ENCODE data around the gene FMN1. TPM values are rescaled to one million over a fixed set of nuclear protein-coding genes. Genes with fewer than 3 reads are reported as not detected.
"Not testable (repeated sequence)": the region's sequence is repeated elsewhere in the genome, so short reads cannot be mapped to it uniquely, and the experiment has no call there.

The FMN1 gene
- total RNA-seq, 1 experiment from 2014 or later: 21.9 TPM

GRCh38 chr15:32864051-32864450 is 330.5 kb downstream of the FMN1 start:
- DNase-seq (ENCODE audit: low read depth): no peak

DNA sequence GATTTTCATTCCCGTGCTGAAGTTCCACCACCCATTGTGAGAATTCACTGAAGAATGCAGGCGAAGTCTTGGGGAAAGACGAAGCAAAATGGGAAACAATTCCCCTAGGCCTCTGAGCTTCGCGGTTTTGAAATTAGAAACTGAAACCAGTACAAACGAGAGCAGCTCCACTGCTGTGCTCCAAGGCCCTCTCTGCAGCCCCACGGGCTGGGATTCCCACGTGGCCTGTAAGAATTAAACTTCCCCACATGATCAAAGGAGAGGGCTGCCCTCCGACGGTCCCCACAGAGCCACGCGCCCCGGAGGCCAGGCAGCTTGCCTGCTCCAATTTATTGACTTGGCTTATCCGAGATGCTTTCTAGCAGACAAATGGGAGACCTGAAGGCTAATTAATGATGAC is 332.8 kb downstream of the FMN1 start:
- peak; percentile 88 for DNase-seq (ENCODE audit: low read depth)

GRCh38 chr15:32861174-32861573 is 333.3 kb downstream of the FMN1 start:
- no peak for DNase-seq (ENCODE audit: low read depth)

DNA sequence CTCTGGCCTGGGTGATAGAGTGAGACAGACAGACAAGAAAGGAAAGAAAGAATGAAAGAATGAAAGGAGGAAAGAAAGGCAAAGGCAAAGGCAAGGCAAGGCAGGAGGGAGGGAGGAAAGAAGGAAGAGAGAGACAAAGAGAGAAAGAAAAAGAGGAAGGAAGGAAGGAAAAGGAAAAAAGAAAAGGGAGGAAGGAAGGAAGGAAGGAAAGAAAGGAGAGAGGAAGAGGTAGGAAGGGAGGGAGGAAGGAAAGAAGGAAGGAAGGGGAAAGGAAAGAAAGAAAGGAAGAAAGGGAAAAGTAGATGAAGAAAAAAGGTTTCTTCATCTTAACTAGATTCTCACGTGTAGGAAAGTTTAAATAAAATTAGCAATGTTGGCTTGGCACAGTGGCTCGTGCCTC is 334.5 kb downstream of the FMN1 start:
- no peak for DNase-seq (ENCODE audit: low read depth)

- DNase-seq (ENCODE audit: low read depth): no peak
Observed at GRCh38 chr15:32859251-32859650, 335.3 kb downstream of the FMN1 start.

- no peak for DNase-seq (ENCODE audit: low read depth)
Observed at GRCh38 chr15:32857732-32858131, 336.8 kb downstream of the FMN1 start.

- DNase-seq (ENCODE audit: low read depth): peak; percentile 56
Observed at GRCh38 chr15:32856753-32857152, 337.8 kb downstream of the FMN1 start.

GRCh38 chr15:32855942-32856341 is 338.6 kb downstream of the FMN1 start:
- DNase-seq (ENCODE audit: low read depth): peak; percentile 98

DNA sequence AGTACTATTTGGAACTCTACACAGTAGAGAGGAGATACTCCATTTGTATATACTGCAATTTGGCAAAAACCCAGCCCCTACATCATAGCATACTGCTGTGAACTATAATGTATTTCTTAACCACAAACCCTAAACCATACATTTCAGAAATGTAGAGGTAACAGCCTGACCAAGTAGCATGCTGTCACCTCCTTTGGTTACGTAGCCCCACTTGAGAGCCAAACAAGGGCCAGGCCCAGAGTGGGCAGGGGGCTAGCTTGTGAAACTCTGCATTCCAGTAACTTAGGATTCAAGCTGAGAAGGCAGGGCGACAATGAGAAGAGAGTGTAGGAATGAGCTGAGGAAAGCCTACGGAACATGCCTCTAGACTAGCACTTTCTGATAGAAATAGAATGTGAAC is 340.9 kb downstream of the FMN1 start:
- DNase-seq (ENCODE audit: low read depth): no peak

- no peak for DNase-seq (ENCODE audit: low read depth)
Observed at GRCh38 chr15:32852771-32853170, 341.7 kb downstream of the FMN1 start.

DNA sequence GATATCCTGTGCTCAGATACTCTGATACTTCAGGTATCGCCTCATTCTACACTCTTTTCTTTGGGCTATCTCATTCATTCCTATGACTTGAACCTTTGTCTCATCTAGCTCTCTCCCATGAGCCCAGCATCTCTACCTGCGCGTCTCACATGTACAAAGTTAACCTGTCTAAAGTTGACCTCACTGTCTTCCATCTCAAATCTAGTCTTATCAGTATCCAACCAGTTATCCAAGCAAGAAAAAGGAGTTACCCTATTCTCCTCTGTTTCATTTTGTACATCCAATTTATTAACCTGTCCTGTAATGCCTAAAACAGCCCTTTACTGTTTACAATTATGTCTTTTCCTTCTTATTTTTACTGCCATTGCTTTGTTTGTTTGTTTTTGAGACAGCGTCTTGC is 342.5 kb downstream of the FMN1 start:
- DNase-seq (ENCODE audit: low read depth): no peak

GRCh38 chr15:32851572-32851971 is 342.9 kb downstream of the FMN1 start:
- DNase-seq (ENCODE audit: low read depth): peak; percentile 86

DNA sequence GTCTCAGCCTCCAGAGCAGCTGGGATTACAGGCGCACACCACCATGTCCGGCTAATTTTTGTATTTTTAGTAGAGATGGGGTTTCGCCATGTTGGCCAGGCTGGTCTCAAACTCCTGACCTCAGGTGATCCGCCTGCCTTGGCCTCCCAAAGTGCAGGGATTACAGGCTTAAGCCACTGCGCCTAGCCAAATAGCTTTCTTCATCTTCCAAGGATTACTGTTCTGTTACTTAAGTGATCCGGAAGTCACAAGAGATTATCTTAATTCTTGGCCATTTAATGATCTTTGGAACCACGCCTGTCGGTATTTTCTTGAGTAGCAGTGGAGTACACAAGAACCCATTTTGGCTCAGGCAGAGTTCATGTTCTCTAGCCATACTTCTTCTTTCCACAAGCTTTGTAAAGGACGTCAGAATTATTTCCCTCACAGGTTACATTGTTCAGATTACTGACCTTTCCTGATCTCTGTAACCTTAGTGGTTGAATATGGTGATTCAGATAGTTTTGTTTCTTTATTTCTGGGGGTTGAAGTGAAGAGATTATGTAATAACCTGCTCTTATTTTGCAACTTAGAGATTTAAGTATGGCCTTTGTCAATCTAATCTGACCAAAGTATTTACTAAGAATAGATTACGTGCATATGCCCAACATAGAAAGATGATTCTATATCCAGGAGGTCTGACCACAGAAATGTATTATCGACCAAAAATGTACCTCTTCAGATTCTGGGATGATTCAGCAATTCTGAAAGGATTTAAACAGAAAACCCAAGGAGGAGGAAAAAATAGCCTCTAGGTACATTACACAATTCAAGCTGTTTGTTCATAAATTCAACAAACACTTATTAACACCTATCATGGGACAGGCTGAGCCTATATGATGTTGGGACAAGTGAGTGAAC is 344.5 kb downstream of the FMN1 start:
- DNase-seq (ENCODE audit: low read depth): peak; percentile 91

DNA sequence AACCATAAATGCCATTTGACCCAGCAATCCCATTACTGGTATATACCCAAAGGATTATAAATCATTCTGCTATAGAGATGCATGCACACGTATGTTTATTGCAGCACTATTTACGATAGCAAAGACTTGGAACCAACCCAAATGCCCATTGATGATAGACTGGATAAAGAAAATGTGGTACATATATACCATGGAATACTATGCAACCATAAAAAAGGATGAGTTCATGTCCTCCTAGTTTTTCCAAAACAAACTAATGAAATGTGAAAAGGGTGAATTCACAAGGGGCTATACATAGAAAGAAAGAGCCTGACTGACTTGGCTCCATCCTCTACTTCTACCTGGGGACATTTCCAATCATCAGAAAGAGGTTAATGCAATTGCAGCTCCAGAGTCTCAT is 347.8 kb downstream of the FMN1 start:
- DNase-seq (ENCODE audit: low read depth): not testable (repeated sequence)

- no peak for DNase-seq (ENCODE audit: low read depth)
Observed at GRCh38 chr15:32844118-32844711, 350.3 kb downstream of the FMN1 start.

DNA sequence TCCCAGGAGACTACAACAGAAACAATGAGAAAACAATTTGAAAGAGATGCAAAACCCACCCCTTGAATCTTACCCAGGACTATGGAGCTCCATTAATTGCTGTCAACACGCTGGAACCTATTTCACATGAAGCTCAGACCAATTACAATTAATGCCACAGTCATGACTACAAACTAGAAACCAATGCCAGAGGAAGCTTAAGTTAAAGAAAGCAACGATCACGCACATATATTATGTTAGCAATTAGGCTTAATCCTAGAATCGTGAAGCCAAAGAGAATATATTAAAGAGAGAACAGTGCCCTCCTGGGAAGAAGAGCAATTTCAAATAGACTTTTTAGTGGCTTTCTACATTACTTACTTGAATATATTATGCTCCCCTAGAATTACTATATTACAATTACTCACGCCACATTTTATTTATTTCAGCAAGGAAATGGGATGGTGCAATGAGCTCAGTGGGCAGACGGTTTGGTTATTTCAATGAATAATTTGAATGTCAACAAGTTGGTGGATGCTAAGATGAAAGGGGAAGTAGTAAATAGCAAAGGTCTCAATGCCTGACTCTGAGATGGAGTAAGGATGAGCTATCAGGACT is 351.2 kb downstream of the FMN1 start:
- no peak for DNase-seq (ENCODE audit: low read depth)

DNA sequence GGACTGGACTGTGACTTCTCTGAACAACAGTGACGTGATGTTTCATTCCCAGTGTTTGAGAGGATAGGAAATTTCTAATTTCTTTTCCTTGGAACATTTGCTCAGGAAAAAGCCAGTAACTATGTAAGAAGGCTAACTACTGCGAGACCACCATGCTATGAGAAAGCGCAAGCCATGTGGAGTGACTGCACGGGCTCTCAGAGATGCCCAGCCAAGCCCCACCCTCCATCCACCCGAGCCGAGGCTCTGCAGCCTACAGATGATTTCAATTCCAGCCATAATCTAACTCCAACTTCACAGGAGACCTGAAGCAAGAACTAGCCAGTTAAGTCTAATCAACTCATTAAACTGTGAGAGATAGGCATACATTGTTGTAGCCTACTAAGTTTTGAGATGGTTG is 352.4 kb downstream of the FMN1 start:
- no peak for DNase-seq (ENCODE audit: low read depth)

DNA sequence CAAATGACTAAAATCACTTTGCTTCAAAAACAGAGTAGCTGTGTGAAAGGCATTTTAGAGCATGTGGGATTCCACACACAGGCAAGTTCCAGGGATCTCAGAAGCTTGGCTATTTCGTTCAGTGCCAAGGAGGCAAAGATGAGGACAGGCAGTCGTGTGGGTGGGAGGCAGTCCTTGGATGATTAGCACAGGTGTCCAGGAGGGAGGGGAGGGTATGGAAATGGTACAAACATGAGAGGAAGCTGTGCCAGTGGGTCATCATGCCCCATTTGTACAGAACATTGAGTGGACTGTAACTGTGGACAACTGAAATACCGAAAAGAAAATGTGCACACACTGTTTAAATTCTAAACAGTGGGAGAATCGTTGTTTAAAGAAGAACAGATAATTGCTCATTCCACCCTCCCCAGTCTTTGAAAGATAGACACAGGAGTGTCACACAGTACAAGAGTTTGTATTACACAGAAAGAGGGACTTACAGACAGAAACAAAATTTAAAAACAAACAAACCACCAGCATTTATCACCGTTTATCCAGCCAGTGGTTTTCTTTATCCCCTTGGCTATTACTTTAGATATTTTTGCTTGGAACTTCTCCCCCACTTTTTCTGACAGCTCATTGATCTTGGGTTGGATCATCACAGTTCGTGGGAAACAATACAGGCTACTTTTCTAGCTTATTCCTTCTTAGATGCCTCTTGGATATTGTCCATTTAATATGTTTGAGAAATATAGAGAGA is 353.8 kb downstream of the FMN1 start:
- no peak for DNase-seq (ENCODE audit: low read depth)

GRCh38 chr15:32838820-32839219 is 355.7 kb downstream of the FMN1 start:
- peak; percentile 95 for DNase-seq (ENCODE audit: low read depth)

DNA sequence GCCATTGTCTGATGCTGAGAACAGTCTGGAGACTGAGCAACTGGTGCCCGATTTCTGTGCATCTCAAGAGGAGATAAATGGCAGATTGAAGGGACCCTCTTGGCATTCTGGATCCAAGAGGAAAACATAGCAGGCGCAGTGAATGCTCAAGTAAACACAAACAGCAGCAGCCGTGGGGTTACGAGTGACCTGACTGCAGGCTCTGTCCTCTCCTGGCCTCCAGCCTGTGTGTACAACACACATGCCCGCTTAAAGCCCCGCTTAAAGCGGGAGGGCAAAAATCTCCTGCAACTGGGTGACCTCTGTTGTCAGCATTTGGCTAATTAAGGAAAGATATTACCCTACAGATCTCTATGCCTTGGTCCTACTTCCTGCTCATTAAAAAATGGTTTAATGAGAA is 356.2 kb downstream of the FMN1 start:
- no peak for DNase-seq (ENCODE audit: low read depth)

GRCh38 chr15:32837935-32838334 is 356.6 kb downstream of the FMN1 start:
- DNase-seq (ENCODE audit: low read depth): no peak

DNA sequence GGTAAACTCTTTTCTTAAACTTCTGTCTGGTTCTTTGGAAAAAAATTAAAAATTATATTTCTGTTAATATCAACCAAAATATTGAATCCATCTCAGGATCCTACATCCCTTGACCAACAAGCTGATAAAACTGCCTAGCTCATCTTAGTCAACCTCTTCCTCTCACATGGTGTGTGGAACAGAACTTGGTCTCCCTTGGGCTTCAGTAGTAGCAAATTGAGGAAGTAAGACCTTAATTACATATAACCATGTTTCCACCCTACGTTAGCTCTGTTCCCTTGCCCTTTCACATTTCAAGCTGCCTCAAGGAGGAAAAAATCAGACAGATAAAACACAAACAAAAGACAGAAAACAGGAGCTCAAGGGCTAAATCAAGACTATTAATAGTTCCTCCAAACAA is 360.4 kb downstream of the FMN1 start:
- no peak for DNase-seq (ENCODE audit: low read depth)

Data from LHCN-M2 (cell line).